ELF-1 (cell line): Measurements from ENCODE around the gene RGS3.

ENCODE experiments used
- DNase-seq: peaks from one replicate; pipeline ENCODE4 v3.0.0-alpha.2; 2016; ENCODE audit warnings: low read depth, low spot score

The RGS3 gene

GRCh38 chr9:113511856-113512761, 48.6 kb downstream of the RGS3 start:
- no peak for DNase-seq

DNA sequence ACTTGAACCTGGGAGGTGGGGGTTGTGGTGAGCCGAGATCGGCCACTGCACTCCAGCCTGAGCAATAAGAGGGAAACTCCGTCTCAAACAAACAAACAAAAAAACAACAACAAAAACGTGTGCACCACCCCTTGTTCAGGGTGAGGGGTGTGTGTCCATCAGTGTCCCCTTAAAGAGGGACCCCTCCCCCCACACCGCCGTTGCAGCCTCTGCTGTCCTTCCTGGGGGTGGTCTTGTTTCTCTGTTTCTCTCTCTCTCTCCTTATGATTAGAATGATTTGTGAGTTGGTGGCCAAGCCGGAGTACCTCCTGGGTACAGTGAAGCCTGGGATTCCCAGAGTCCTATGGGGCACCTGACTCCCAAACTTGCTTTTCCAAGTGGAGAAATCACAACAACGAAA, 49.6 kb downstream of the RGS3 start:
- no peak for DNase-seq

- DNase-seq, result no peak
Measured at GRCh38 chr9:113513536-113513935, 50.0 kb downstream of the RGS3 start.

DNA sequence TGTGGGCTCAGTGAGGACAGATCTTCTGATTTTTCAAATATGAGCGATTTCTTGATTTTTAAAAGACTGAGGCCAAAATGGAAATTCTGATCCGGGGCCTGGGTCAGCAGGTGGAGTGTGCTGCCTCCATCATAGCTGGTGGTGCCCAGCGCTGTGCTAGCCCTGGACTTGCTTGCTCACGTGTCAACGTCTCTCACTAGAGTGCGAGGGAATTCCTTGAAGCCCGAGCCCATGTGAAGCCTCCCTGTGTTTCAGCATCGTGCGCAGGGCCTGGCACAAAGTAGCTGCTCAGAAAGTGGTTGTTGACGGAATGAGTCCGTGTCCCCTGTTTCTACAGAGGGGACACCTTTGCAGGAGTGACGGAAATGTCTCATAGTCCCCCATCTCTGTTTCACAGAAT, 50.5 kb downstream of the RGS3 start:
- DNase-seq, result no peak

GRCh38 chr9:113514748-113515147, 51.2 kb downstream of the RGS3 start:
- DNase-seq, result no peak

DNA sequence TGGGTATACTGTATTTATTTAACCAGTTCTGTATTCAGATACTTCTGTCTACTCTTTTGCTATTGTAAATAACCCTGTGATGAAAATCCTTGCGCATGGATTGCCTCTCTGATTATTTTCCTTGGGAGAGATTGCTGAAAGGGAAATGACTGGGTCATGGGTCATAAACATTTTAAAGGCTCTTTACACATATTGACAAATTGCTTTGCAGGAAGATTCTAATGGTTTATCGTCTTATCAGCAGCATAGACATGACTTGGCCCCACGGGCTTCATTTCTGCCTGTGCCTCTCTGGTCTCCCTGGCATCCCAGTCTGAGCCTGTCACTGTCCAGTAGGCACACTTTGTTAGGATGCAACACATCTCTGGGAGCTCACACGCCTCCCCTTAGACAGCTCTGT, 52.3 kb downstream of the RGS3 start:
- no peak for DNase-seq

DNA sequence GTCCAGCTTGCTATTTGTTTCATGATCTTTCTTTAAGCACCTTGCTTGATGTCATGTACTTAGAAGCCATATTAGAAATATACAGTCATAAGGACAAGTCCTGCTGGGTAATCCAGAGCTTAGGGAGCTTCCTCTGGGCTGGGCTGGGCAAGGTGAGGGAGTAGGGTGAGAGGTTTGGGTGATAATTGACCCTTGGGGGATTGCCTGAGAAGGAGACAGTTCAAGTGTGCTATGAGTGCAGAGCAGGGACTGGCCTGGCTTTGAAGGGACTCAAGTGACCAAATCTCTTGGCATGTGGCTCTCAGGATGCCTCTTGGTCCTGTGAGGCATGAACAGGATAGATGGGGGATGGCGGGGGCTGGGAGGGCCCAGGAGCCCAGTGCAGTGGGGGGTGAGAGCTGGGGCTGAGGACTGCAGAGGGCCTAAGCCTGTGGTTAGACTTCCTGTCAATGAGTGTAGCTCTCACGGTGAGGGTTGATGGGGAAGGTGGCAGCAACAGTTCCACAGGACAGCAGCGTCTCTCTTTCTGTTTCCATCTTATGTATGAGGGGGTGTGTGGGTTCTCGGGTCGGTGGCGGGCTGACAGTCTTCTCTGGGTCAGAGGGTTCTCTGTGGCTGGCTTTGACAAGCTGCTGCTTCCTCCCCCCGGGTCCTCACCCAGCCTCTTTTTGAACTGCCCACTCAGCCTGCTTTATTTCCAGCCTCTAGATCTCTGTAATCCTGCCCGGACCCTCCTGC, 53.5 kb downstream of the RGS3 start:
- no peak for DNase-seq

GRCh38 chr9:113519426-113520108, 56.0 kb downstream of the RGS3 start:
- no peak for DNase-seq

DNA sequence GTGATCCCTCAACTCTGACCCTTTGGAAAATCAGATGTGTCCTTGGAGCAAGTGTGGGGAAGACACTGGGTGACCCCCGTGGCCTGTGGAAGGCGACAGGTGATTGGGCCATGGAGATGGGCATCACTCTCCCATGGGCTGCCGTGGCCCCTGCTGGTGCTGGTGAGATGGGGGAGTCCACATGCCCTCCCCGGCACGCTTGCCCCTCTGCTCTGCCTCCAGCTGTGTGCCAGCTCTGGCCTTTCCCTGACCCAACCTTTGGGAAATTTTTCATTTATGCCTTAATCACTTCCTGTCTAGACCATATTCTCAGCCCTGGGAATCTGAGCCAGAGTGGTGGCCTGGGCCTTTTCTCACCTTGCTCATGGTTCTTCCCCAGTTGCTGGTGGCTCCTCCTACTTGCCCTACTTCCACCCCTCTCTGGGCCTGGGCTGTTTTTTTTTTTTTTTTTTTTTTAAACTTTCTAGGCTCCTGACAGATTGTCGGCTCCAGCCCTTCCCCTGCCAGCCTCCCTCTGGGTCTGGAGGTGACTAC, 56.6 kb downstream of the RGS3 start:
- DNase-seq, result no peak

DNA sequence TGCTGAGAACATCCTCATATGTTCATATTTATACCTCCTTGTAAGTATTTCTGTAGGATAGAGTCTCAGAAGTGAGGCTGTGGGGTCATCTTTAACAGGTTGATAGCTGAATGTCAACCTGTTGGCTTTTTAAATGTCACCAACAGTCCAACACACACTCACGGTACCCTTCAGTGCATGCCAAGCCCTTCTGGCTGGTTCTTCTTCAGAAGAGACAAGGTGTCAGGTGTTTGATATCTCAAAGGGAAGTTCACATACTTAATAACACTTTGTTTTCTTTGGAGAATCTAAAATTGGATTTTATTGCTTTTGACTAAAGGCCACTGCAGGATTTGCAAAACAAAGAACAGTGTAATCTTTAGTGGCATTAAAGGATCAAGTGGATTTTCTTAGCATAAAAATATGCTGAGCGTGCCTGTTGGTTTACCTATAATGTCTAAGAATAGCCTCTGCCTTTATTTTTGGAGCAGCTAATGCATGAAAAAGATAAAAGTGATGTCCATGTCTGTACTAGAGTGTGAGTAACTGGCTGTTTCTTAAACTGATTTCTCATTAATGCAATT, 58.2 kb downstream of the RGS3 start:
- DNase-seq, result no peak

- no peak for DNase-seq
Measured at GRCh38 chr9:113522419-113522818, 58.9 kb downstream of the RGS3 start.

DNA sequence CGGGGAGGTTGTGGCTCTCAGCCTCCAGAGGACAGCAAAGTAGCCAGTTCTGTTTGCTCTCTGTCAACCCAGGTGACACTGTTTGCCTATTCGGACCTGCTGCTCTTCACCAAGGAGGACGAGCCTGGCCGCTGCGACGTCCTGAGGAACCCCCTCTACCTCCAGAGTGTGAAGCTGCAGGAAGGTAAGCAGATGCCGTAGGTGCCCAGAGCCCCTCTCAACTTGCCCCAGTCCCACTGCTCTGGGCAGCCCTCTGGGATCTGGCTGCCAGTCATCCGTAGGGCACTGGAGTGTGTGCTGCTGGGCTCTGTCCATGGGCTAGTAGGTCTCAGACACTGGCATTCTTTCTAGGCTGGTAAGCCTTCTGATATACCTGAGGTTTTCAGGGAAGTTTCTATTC, 59.3 kb downstream of the RGS3 start:
- no peak for DNase-seq

- no peak for DNase-seq
Measured at GRCh38 chr9:113523421-113524141, 60.1 kb downstream of the RGS3 start.

- DNase-seq, result no peak
Measured at GRCh38 chr9:113524468-113524867, 60.9 kb downstream of the RGS3 start.

DNA sequence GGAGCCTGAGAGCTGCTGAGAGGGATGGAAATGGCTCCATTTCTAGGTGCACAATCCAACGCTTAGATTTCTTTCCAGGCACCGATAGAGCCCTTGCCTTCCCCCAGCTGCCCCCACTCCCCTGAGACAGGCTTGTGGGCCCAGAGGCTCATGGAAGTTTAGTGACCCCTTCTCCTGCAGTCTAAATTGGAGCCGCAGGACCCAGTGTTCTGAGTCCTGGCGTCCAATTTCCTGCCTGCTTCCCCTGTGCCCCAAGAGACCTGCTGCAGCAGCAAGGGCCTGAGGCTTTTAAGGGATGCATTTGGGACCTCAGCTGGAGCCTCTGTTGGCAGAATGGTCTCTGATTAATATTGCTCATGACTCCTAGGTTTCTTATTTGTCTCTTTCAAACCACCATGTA, 61.7 kb downstream of the RGS3 start:
- DNase-seq, result no peak

- DNase-seq, result no peak
Measured at GRCh38 chr9:113525831-113526230, 62.3 kb downstream of the RGS3 start.

DNA sequence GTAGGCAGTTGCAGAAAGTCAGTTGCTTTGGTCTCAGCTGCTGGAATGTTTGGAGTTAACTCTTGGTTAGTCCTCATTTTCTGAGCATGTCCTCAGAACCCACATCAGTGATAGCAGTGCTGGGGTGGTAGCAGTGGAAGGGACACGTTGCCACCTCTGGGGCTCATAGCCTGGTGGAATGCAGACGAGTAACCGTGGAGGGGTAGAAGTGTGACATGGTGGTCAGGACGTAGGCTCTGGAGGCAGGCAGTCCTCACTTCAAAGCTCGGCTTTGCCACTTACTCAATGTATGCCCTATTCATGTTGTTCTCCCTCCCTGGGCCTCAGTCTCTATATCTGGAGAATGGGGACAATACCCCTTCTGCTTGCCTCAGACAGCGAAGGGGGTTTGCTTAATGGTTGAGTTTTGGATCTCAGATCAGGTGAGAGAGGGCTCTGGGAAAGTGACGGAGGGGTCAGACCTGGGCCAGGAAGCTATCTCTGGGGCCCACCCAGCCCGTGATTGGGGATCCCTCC, 62.8 kb downstream of the RGS3 start:
- no peak for DNase-seq

DNA sequence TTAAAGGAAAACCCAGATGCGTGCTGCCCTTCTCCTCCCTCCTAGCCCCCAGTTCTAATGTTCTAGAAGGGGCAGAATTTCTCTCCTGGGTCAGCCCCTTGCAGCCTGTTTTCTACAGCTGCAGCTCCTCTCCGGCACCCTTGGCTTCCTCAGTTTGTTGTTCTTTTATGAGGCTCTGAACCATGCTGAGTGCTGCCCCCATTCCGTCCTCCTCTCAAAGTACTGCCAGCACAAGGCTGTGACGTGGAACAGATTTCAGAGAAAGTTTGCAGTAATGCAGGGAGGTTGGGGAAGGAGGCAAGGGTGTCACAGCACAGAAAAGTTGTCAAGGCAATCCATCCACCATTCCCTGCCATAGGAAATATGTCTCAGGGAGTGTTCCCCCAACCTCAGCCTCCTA, 63.3 kb downstream of the RGS3 start:
- DNase-seq, result no peak

GRCh38 chr9:113528088-113528487, 64.6 kb downstream of the RGS3 start:
- DNase-seq, result no peak

DNA sequence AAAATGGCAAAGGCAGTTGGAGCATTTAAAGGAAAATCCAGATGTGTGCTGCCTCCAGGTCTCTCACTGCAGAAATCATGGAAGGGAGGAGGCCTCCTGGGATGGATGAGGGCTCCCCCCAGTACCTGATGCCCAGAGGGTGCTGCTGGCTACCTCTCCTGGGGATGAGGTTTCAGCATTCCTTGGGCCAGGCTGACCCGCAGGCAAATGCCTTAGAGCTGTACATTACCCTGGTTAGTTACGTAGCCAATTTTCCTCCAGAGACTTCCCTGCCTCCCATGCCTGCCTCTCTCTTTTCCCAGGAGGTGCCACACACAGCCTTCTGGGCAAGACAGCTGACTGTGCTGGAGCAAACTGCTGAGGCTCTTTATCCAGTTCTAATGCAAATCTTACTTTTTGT, 65.3 kb downstream of the RGS3 start:
- DNase-seq, result no peak
